ENCODE measurements around the gene IDH2.

DNA sequence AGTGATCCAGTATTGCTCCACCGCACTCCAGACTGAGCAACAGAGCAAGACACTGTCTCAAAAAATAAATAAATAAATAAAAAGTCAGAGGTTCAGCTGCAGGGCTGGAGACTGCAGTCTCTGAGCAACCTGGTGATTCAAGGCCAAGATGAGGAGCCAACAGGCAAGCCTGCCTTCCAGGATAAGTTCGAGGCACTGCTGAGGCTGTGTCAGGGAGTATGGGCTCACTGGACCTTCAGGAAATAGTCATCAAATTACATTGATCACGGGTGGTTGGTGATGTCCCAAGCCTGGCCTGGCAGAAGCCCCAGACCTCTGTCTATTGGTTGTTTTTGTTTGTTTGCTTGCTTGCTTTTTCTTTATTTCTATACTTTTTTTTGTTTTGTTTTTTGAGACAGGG lies 41.5 kb downstream of the IDH2 start:
- TF ChIP-seq POLR2A (IDR thresholded peaks at IDR 0.05; ENCODE audit: borderline replicate concordance, extremely low read depth, insufficient read depth, insufficient read length) (no peak), POLR2AphosphoS5 (IDR thresholded peaks at IDR 0.05; ENCODE audit: low read depth, low read length) (no peak)
